HCT116 (cell line): ENCODE measurements around the gene SCAF4. TPM values are rescaled to one million over a fixed set of nuclear protein-coding genes. Genes with fewer than 3 reads are reported as not detected.

Experiments
- ATAC-seq: fragments of 200-7000 bp; cut with Tn5 transposase; 2 replicates; pipeline ENCODE4 v1.9.1; 2020; ENCODE audit warnings: mild to moderate bottlenecking, moderate library complexity
- BruUV-seq: library from RNA; stranded (reverse); fragments of 400-500 nt; replicated peaks from 2 replicates; lab custom pipeline; 2021; lab: Mats Ljungman, UMichigan
- CTCF ChIA-PET: fragments of 300-600 bp; sonication (Branson Sonifier 250); formaldehyde crosslinking; loops from one replicate; lab custom pipeline; 2021; ENCODE audit warnings: antibody characterized with exemption; lab: Charles Lee
- POLR2A ChIA-PET: fragments of 300-600, 350-600 bp; sonication (Branson Sonifier 250); formaldehyde crosslinking; loops from one replicate; lab custom pipeline; 2021; ENCODE audit warnings: antibody characterized with exemption; lab: Charles Lee
- RAD21 ChIA-PET, 2 experiments: fragments of 300-600 bp; sonication (Branson Sonifier 250); formaldehyde crosslinking; loops; one replicate each; lab custom pipeline; 2023; ENCODE audit warnings: low total read pairs in 2 of 2; ENCODE audit not compliant: uncharacterized antibody in 2 of 2, unreplicated experiment in 2 of 2, low non-redundant PET in 1 of 2; lab: Charles Lee
- DNase-seq: peaks from one replicate; pipeline ENCODE4 v3.0.0-alpha.2; 2010; ENCODE audit warnings: low read depth, low spot score
- H2AFZ ChIP-seq: fragments of 200-600 bp; shearing (Covaris generic), sonication (generic); 2 replicates; pipeline ENCODE4 v1.6.1; 2017; ENCODE audit warnings: low read depth, mixed run types, mixed read lengths, antibody characterized with exemption, low read length; ENCODE audit not compliant: poor library complexity, severe bottlenecking
- H3K27ac ChIP-seq: 2 replicates; pipeline ENCODE4 v1.5.1; 2012; ENCODE audit warnings: low read depth, low read length
- H3K27me3 ChIP-seq: fragments of 200-600 bp; sonication (generic); 2 replicates; pipeline ENCODE4 v1.6.1; 2016; ENCODE audit warnings: mixed run types, low read length, mixed read lengths; ENCODE audit not compliant: insufficient read depth
- H3K36me3 ChIP-seq, 2 experiments: fragments of 200-500 bp in 1 of 2; fragments of 200-600 bp in 1 of 2; sonication (Bioruptor generic) in 1 of 2; sonication (generic) in 1 of 2; 2 replicates each; pipeline versions ENCODE4 v1.5.1 to v1.6.1; 2014 to 2016; ENCODE audit warnings: low read length in 2 of 2, inconsistent platforms in 1 of 2, mixed read lengths in 1 of 2, mixed run types in 1 of 2; ENCODE audit not compliant: insufficient read depth in 2 of 2, control insufficient read depth in 1 of 2
- H3K4me1 ChIP-seq, 2 experiments: fragments of 200-600 bp in 1 of 2; sonication (generic) in 1 of 2; 2 replicates each; pipeline versions ENCODE4 v1.5.1 to v1.6.1; 2012 to 2017; ENCODE audit warnings: low read length in 2 of 2, inconsistent platforms in 1 of 2, mild to moderate bottlenecking in 1 of 2, mixed read lengths in 1 of 2, mixed run types in 1 of 2, moderate library complexity in 1 of 2; ENCODE audit not compliant: insufficient read depth in 2 of 2, control insufficient read depth in 1 of 2
- H3K4me2 ChIP-seq: fragments of 200-600 bp; sonication (generic); 2 replicates; pipeline ENCODE4 v1.6.1; 2017; ENCODE audit warnings: mixed run types, low read length, mixed read lengths
- H3K4me3 ChIP-seq, 2 experiments: fragments of 200-600 bp in 1 of 2; sonication (generic) in 1 of 2; replicated peaks in 1 of 2; 2 replicates each; pipeline ENCODE4 v1.5.1; 2011 to 2016; ENCODE audit warnings: low read length in 2 of 2, control low read depth in 1 of 2, low read depth in 1 of 2, mild to moderate bottlenecking in 1 of 2, mixed read lengths in 1 of 2, mixed run types in 1 of 2
- H3K79me2 ChIP-seq: fragments of 200-600 bp; sonication (generic); 2 replicates; pipeline ENCODE4 v1.6.1; 2017; ENCODE audit warnings: mild to moderate bottlenecking, mixed run types, low read length, moderate library complexity, mixed read lengths; ENCODE audit not compliant: insufficient read depth
- H3K9ac ChIP-seq: fragments of 200-600 bp; sonication (generic); 2 replicates; pipeline ENCODE4 v1.6.1; 2016; ENCODE audit warnings: low read length, mixed read lengths
- H3K9me2 ChIP-seq: fragments of 200-600 bp; sonication (generic), shearing (Covaris generic); 2 replicates; pipeline ENCODE4 v1.6.1; 2017; ENCODE audit warnings: mixed run types, mild to moderate bottlenecking, moderate library complexity; ENCODE audit not compliant: insufficient read depth
- H3K9me3 ChIP-seq, 2 experiments: fragments of 200-500 bp in 1 of 2; fragments of 200-600 bp in 1 of 2; sonication (Bioruptor generic) in 1 of 2; sonication (generic) in 1 of 2; 2 replicates each; pipeline ENCODE4 v1.6.1; 2014 to 2017; ENCODE audit warnings: low read length in 2 of 2, mixed read lengths in 2 of 2, inconsistent platforms in 1 of 2, low read depth in 1 of 2, mild to moderate bottlenecking in 1 of 2, mixed run types in 1 of 2, moderate library complexity in 1 of 2; ENCODE audit not compliant: control insufficient read depth in 1 of 2, insufficient read depth in 1 of 2
- H4K20me1 ChIP-seq: fragments of 200-600 bp; sonication (generic), shearing (Covaris generic); 2 replicates; pipeline ENCODE4 v1.6.1; 2017; ENCODE audit warnings: mixed run types, mild to moderate bottlenecking, moderate library complexity; ENCODE audit not compliant: insufficient read depth
- CBX3 ChIP-seq: IDR thresholded peaks from 2 replicates; pipeline ENCODE4 v1.6.1; 2012; ENCODE audit warnings: low read depth
- CEBPB ChIP-seq: IDR thresholded peaks from 2 replicates; pipeline ENCODE4 v1.6.1; 2012; ENCODE audit warnings: low read depth
- FOSL1 ChIP-seq: IDR thresholded peaks from 2 replicates; pipeline ENCODE4 v1.6.1; 2012; ENCODE audit warnings: low read depth
- JUND ChIP-seq: IDR thresholded peaks from 2 replicates; pipeline ENCODE4 v1.6.1; 2012
- SP1 ChIP-seq: IDR thresholded peaks from 2 replicates; pipeline ENCODE4 v1.6.1; 2012; ENCODE audit warnings: low read depth
- ZBTB33 ChIP-seq: IDR thresholded peaks from 2 replicates; pipeline ENCODE4 v1.6.1; 2011; ENCODE audit warnings: mild to moderate bottlenecking, low read length, moderate library complexity; ENCODE audit not compliant: insufficient replicate concordance; ENCODE audit errors: extremely low read depth
- intact Hi-C: fragments of 100-400 bp; cut with micrococcal nuclease; formaldehyde crosslinking; loops from 2 replicates; pipeline ENCODE4 v1.10.0; 2022
- total RNA-seq: library from RNA; stranded (reverse); gene quantifications from one replicate; pipeline ENCODE4 v1.2.1, GENCODE V29; 2021; ENCODE audit not compliant: unreplicated experiment
- TF ChIP-seq, protein P1 (sequence below): IDR thresholded peaks from 2 replicates; pipeline ENCODE4 v1.6.1; 2012; ENCODE audit warnings: low read depth

Gene SCAF4
- total RNA-seq, 1 experiment from 2014 or later: 31.1 TPM

DNA sequence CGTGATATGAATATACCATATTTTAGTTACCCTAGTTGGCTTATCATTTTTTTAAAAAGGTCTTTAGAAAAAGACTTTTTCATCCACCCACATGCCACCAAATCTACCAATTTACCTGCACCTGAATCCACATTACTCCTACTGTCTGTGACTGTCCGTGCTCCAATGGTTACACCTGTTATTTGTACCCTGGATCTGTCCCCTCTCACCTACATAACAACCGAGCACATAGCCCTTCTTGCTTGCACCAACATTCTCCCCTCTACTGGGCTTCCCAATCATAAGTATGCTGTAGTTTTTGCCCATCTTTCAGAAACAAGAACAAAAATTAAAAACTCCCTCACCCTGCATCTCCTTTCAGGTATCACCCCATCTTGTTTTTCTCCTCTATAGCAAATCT lies 54.9 kb downstream of the SCAF4 start:
- TF ChIP-seq, protein P1, sequence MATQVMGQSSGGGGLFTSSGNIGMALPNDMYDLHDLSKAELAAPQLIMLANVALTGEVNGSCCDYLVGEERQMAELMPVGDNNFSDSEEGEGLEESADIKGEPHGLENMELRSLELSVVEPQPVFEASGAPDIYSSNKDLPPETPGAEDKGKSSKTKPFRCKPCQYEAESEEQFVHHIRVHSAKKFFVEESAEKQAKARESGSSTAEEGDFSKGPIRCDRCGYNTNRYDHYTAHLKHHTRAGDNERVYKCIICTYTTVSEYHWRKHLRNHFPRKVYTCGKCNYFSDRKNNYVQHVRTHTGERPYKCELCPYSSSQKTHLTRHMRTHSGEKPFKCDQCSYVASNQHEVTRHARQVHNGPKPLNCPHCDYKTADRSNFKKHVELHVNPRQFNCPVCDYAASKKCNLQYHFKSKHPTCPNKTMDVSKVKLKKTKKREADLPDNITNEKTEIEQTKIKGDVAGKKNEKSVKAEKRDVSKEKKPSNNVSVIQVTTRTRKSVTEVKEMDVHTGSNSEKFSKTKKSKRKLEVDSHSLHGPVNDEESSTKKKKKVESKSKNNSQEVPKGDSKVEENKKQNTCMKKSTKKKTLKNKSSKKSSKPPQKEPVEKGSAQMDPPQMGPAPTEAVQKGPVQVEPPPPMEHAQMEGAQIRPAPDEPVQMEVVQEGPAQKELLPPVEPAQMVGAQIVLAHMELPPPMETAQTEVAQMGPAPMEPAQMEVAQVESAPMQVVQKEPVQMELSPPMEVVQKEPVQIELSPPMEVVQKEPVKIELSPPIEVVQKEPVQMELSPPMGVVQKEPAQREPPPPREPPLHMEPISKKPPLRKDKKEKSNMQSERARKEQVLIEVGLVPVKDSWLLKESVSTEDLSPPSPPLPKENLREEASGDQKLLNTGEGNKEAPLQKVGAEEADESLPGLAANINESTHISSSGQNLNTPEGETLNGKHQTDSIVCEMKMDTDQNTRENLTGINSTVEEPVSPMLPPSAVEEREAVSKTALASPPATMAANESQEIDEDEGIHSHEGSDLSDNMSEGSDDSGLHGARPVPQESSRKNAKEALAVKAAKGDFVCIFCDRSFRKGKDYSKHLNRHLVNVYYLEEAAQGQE: no peak
- no peak for TF ChIP-seq CEBPB
- no peak for TF ChIP-seq JUND
- TF ChIP-seq FOSL1: no peak
- TF ChIP-seq SP1: no peak
- no peak for TF ChIP-seq ZBTB33
- no peak for TF ChIP-seq CBX3
- H3K79me2 ChIP-seq: no peaks in the 10 kb centered on the region; the same call in 1 of the 2 replicates
- intact Hi-C loops: no loop called here

More for the DNA sequence above, 54.9 kb downstream of the SCAF4 start:
- ChIA-PET RAD21 (no interaction called here), CTCF (no interaction called here), POLR2A (no interaction called here)
- Histone ChIP-seq H3K4me3 (no peak overlapping the region), H2AFZ (no peak overlapping the region), H3K9ac (no peak overlapping the region), H3K27me3 (no peaks in the 10 kb centered on the region), H3K4me2 (no peak overlapping the region), H3K4me1 (no peaks in the 10 kb centered on the region), H3K27ac (no peak overlapping the region), H3K9me2 (no peaks in the 10 kb centered on the region), H3K9me3 (no peaks in the 10 kb centered on the region), H3K36me3 (peaks cover 0 to 4% of the 10 kb centered on the region in 2 experiments; a peak in 3 of 4 replicates), H4K20me1 (no peaks in the 10 kb centered on the region)
- no TSS peak for BruUV-seq
- no peak for DNase-seq
- ATAC-seq: no peak
